Activated T-cell treated with anti-CD3 and anti-CD28 coated beads, Interleukin-2, amount 50 U/mL, for 72 hours (primary cell): ENCODE results near the gene PGPEP1. TPM values are rescaled to one million over a fixed set of nuclear protein-coding genes. Genes with fewer than 3 reads are reported as not detected.

Source experiments
- ATAC-seq, 2 donors: fragments of 150-1000 bp; cut with Tn5 transposase; replicated peaks in 1 of 2; 2 replicates each; pipeline ENCODE4 v1.10.0; 2021; ENCODE audit warnings: moderate library complexity in 2 of 2, mild to moderate bottlenecking in 1 of 2
- DNase-seq, 2 donors: peaks; one replicate each; pipeline ENCODE4 v3.0.0; 2021 to 2022; ENCODE audit warnings: mixed read lengths in 1 of 2
- H3K27ac Mint-ChIP-seq: one replicate; pipeline ENCODE4 v1.8.0; 2022; ENCODE audit warnings: mild to moderate bottlenecking, moderate library complexity, mixed read lengths
- H3K27me3 Mint-ChIP-seq: one replicate; pipeline ENCODE4 v1.8.0; 2022; ENCODE audit warnings: low read depth, mixed read lengths
- H3K36me3 Mint-ChIP-seq, 2 donors: one replicate each; pipeline ENCODE4 v1.8.0; 2022; ENCODE audit warnings: mixed read lengths in 2 of 2, mild to moderate bottlenecking in 1 of 2; ENCODE audit not compliant: insufficient read depth in 2 of 2
- H3K4me1 Mint-ChIP-seq: one replicate; pipeline ENCODE4 v1.8.0; 2022; ENCODE audit warnings: low read depth, mixed read lengths
- H3K4me3 Mint-ChIP-seq, 2 donors: one replicate each; pipeline ENCODE4 v1.8.0; 2022; ENCODE audit warnings: mild to moderate bottlenecking in 2 of 2, mixed read lengths in 2 of 2, moderate library complexity in 2 of 2
- H3K9me3 Mint-ChIP-seq, 2 donors: one replicate each; pipeline ENCODE4 v1.8.0; 2022; ENCODE audit warnings: mixed read lengths in 2 of 2
- total RNA-seq, 2 donors: library from RNA; stranded (reverse); gene quantifications; one replicate each; pipeline ENCODE4 v1.2.3, GENCODE V29; 2022

The PGPEP1 gene, protein sequence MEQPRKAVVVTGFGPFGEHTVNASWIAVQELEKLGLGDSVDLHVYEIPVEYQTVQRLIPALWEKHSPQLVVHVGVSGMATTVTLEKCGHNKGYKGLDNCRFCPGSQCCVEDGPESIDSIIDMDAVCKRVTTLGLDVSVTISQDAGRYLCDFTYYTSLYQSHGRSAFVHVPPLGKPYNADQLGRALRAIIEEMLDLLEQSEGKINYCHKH
- 10 to 100 TPM; 55.5 to 58.0 TPM for total RNA-seq

DNA sequence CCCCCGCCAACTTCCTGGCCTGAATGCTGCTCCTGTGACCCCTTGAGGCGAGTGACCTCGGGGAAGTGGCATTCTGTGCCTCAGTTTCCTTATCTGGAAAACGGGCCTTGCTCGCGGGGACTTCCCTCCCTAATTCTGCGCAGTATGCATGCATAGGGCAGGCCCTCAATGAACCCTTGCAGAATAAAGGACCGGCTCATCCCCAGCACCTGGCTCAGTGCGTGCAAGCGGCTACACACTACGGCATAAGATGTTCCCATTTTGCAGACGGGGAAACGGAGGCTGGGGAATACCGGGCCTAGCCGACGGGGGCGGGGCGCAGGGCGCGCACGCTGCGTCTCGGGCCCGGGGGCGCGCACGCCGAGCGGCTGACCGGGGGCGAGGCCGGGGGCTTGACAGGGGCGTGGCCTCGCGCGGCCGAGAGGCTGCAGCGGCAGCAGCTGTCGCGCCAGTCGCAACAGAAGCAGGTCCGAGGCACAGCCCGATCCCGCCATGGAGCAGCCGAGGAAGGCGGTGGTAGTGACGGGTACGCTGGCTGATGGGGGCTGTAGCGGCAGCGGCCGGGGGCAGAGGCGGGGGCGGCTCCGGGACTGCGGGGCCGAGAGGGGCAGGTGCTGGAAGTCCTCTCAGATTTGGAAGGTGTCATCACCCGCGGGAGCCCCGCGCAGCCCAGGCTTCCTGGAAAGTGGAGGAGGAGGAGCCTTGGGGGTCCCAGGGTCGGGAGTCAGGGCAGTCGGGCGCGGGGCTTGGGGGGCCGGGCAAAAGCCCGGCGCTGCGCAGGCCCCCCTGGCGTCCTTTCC, at the start of gene PGPEP1:
PGPEP1 (plus strand) TSS at position 409 of the 800 bp plus-strand sequence; CDS start at position 493, 84 bp downstream.
- Mint-ChIP-seq H3K27ac (peak within 1 kb of the TSS; percentile 57), H3K9me3 (no peaks in the 10 kb centered on the region), H3K4me1 (peaks cover 19% of the 10 kb centered on the region), H3K36me3 (peaks cover 2 to 7% of the 10 kb centered on the region in 2 donors), H3K27me3 (no peaks in the 10 kb centered on the region), H3K4me3 (peak within 1 kb of the TSS; percentile 87 to 95)
- ATAC-seq (peak; percentile 77 to 79), DNase-seq (peak; percentile 77 to 91)

DNA sequence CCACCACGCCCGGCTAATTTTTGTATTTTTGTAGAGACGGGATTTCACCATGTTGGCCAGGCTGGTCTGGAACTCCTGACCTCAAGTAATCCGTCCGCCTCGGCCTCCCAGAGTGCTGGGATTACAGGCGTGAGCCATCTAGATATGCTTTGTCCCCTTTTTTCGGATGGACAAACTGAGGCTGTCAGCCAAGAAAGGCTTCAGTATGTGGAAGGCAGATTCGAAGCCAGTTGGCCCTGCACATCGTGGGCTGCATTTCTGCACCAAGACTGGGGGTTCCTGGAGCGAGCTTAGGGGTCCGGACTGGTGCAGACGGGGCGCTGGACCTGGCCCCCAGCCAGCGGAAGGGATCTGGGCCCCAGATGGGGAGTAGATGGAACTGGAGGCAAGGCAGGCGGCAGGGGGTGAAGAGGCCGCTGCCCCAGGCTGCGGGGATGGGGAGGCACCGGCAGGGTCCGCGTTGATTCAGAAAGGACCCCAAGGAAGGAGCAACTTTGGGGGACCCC, 49.3 kb upstream of the PGPEP1 start:
- Mint-ChIP-seq H3K9me3 (peaks cover 2 to 3% of the 10 kb centered on the region in 2 donors), H3K27me3 (no peaks in the 10 kb centered on the region), H3K4me1 (peaks cover 75% of the 10 kb centered on the region), H3K4me3 (peak overlapping the region; percentile 65 to 88), H3K27ac (peak overlapping the region; percentile 61), H3K36me3 (peaks cover 8 to 10% of the 10 kb centered on the region in 2 donors)
- DNase-seq (no peak), ATAC-seq (no peak)

DNA sequence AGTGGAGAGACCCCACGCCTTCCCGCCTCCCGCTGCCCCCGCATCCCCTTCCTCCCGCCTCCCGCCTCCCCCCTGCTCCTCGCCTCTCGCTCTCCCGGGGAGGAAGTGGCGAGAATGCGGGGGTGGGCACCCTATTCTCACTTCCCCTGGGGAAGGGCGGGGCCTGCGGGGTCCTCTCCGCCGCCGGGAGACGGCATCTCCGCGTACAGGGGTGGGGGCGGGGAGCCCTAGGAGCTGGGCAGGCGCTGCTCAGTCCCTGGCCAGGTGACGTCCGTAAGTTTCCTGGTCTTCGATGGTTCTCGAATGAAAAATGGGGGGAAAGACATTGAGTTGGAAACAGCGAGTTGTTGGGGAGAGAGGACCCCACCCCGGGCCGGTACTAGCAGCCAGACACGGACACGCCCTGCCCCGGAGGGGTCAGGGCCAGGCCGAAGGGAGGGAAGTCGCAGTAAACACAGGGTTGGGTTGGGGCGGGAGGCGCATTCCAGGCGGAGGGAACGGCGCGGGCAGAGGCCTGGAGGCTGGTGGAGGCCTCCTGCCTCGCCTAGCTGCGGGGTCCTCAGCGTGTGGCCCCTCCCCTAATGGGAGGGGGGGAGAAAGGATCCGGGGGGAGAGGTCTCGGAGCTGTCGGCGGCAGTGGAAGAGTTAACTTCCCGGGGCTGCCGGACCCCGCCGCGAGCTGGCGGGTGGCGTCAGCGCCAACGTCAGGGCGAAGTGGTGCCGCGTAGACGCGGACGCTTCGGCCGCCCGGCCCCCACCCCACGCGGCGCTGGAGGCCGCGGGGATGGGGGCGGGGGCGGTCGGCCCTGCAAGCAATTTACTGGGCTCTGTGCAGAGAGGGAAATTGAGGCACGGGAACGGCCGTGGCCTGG, 48.6 kb upstream of the PGPEP1 start:
- H3K27ac Mint-ChIP-seq: peak overlapping the region; percentile 97
- peaks cover 74% of the 10 kb centered on the region for H3K4me1 Mint-ChIP-seq
- peaks cover 2 to 4% of the 10 kb centered on the region in 2 donors for H3K9me3 Mint-ChIP-seq
- ATAC-seq (peak; percentile 48 to 50), DNase-seq (peak; percentile 94 to 95)
- H3K4me3 Mint-ChIP-seq: peak overlapping the region; percentile 88 to 94
- H3K27me3 Mint-ChIP-seq: no peaks in the 10 kb centered on the region
- peaks cover 8 to 9% of the 10 kb centered on the region in 2 donors for H3K36me3 Mint-ChIP-seq

DNA sequence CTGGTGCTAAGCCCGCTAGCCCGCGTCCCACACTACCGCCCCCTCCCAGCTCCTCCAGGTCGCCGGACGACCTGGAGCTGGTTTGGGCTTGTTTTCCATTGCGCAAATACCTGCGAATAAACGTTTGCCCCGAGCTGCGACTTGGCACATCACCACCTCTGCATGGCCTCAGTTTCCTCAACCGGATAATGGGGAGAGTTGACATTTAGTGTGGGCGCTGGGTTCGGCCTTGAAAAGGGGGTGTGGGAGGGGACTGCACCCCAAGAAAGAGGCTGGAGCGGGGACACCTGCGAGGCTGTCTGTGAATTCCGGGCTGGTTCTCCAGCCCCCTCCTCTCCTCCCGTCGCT, 48.0 kb upstream of the PGPEP1 start:
- Mint-ChIP-seq H3K4me3 (peak overlapping the region; percentile 88 to 94), H3K27me3 (no peaks in the 10 kb centered on the region), H3K9me3 (peaks cover 2 to 4% of the 10 kb centered on the region in 2 donors), H3K36me3 (peaks cover 8 to 9% of the 10 kb centered on the region in 2 donors), H3K27ac (no peak overlapping the region), H3K4me1 (peaks cover 73% of the 10 kb centered on the region)
- no peak for DNase-seq
- ATAC-seq: no peak

DNA sequence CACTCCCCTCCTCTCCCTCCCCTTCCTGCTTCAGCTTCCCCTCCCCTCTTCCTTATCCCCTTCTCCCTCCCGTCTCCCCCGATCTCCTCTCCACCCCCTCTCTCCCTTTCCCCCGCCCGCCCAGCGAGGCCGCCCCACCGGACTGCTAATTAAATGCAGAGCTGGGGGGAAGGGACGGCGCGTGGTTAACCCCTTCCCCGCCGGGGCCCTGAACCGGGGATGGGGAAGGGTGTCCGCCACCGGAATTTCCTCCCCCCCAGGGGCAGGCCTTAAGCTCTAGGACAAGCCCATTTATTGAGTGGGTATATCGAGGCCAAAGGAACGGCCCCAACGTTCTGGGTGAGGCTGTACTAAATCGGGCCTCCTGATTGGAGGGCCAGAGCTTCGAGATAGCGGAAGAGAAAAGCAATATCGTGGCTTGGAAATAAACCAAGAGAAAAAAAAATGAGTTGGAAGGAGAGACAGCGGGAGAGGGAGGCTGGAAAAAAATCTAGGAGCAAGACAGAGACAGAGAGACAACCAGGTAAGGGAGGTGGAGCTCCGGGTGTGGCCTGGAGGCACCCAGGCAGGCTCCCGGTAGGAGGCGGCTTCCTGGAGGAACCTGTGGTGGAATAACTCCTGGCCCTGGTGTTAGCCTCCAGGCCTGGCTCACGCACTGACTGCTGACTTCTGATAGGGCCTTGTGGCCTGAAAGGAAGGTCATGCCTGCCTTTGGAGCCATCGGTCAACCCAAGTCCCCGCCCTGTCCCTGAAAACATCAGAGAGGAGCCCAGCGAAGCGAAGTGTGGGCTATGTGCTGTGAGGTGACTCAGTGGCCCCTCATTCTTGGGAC, 47.4 kb upstream of the PGPEP1 start:
- Mint-ChIP-seq H3K36me3 (peaks cover 8 to 9% of the 10 kb centered on the region in 2 donors), H3K27ac (peak overlapping the region; percentile 91), H3K4me3 (peak overlapping the region; percentile 88 to 94), H3K4me1 (peaks cover 79% of the 10 kb centered on the region), H3K27me3 (no peaks in the 10 kb centered on the region), H3K9me3 (peaks cover 2 to 4% of the 10 kb centered on the region in 2 donors)
- DNase-seq (peak; percentile 65 to 73), ATAC-seq (peak in 1 of 2 donors; percentile 16)

DNA sequence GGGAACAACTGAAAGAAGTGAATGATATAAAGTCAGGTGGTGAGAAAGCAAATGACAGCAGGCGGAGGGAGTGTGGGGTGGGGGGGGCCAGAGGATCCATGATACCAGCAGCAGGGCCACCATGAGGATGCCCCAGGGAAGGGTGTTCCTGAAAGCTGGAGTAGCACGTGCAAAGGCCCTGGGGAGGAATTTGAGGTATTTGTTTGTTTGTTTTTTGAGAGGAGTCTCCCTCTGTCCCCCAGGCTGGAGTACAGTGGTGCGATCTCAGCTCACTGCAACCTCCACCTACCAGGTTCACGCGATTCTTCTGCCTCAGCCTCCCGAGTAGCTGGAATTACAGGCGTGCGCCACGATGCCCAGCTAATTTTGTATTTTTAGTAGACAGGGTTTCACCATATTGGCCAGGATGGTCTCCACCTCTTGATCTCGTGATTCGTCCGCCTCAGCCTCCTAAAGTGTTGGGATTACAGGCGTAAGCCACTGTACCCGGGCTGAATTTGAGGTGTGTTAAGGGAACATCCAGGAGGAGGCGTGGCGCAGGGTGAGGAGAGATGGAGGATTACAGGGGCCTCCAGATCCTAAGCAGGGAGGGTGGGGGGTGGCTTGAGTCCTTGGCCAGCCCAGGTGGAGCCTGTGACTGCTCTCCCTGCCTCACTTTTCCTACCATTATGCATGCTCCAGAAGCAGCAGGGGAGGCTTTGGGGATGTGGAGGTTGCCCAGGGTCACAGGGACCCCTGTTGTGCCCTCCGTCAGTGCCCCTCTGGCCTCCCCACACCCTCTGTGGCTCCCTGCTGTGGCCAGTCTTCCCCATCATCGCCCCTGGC, 46.5 kb upstream of the PGPEP1 start:
- Mint-ChIP-seq H3K9me3 (peaks cover 2 to 4% of the 10 kb centered on the region in 2 donors), H3K4me1 (peaks cover 79% of the 10 kb centered on the region), H3K36me3 (peaks cover 9 to 11% of the 10 kb centered on the region in 2 donors), H3K27ac (peak overlapping the region; percentile 91), H3K4me3 (peak overlapping the region; percentile 88 to 94), H3K27me3 (no peaks in the 10 kb centered on the region)
- DNase-seq: no peak
- no peak for ATAC-seq

DNA sequence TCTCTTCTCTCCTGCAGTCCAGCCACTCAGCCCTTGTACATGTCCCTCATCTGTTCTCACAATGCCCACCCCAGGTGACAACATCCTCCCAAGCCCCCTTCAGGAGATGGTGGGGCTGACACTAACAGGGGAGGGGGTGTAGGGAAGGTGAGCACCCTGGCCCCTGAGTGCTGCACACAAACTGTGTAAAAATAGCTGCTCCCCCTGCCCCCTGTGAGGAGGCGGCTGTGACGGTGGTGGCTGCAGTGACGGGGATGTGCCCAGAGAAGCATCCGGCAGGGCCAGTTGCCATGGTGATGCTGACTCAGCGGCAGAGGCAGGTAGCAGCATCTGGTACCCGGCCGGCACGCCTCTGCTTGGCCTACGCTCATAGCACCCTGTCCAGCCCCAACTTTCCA, 45.9 kb upstream of the PGPEP1 start:
- H3K4me1 Mint-ChIP-seq: peaks cover 81% of the 10 kb centered on the region
- H3K27me3 Mint-ChIP-seq: no peaks in the 10 kb centered on the region
- ATAC-seq: peak; percentile 50 to 55
- H3K4me3 Mint-ChIP-seq: peak overlapping the region; percentile 88 to 94
- peaks cover 9 to 11% of the 10 kb centered on the region in 2 donors for H3K36me3 Mint-ChIP-seq
- peak overlapping the region; percentile 59 for H3K27ac Mint-ChIP-seq
- H3K9me3 Mint-ChIP-seq: peaks cover 2 to 4% of the 10 kb centered on the region in 2 donors
- DNase-seq: peak; percentile 94 to 97

DNA sequence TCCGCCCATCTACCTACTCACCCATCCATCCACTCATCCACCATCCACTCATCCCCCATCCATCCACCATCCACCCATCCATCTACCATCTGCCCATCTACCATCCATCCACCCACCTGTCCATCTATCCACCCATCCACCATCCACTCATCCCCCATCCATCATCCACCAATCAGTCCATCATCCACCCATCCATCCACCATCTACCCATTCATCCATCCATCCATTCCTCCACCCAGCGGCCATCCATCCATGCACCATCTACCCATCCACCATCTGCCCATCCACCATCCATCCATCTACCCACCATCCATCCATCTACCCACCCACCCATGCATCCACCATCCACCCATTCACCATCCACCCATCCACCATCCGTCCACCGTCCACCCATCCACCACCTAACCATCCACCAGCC, 45.4 kb upstream of the PGPEP1 start:
- peaks cover 9 to 11% of the 10 kb centered on the region in 2 donors for H3K36me3 Mint-ChIP-seq
- ATAC-seq: no peak
- H3K27me3 Mint-ChIP-seq: no peaks in the 10 kb centered on the region
- no peak for DNase-seq
- peaks cover 2 to 4% of the 10 kb centered on the region in 2 donors for H3K9me3 Mint-ChIP-seq
- H3K4me3 Mint-ChIP-seq: peak overlapping the region; percentile 88 to 94
- peaks cover 75% of the 10 kb centered on the region for H3K4me1 Mint-ChIP-seq
- no peak overlapping the region for H3K27ac Mint-ChIP-seq

DNA sequence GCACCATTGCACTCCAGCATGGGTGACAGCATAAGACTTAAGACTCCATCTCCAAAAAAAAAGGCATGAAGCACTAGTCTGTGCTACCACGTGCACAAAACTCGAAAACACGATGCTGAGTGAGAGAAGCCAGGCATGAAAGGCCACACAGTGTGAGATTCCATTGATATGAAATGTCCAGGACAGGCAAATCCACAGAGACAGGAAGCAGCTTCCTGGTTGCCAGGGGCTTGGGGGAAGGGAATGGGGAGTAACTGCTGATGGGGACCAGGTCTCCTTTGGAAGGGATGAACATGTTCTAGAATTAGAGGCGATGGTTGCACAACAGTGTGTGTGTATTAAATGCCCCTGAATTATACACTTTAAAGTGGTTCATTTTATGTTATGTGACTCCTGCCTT, 43.1 kb upstream of the PGPEP1 start:
- Mint-ChIP-seq H3K4me1 (peaks cover 58% of the 10 kb centered on the region), H3K27me3 (no peaks in the 10 kb centered on the region), H3K27ac (no peak overlapping the region), H3K36me3 (peaks cover 5 to 9% of the 10 kb centered on the region in 2 donors), H3K9me3 (peaks cover 0 to 2% of the 10 kb centered on the region in 2 donors), H3K4me3 (no peak overlapping the region)
- ATAC-seq (no peak), DNase-seq (no peak)

DNA sequence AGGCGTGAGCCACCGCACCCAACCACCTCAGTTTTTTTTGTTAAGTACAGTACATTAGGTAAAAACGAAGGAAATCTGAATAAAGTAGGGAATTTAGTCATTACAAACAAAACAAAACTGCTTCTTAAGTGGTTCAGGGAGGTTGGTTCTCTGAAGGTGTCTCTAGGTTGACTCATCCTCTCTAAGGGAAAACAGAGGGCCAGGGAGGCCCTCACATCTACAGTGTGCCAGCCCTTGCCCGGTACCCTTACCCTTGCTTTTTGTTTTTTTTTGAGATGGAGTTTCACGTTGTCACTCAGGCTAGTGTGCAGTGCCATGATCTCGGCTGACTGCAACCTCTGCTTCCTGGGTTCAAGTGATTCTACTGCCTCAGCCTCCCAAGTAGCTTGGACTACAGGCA, 41.8 kb upstream of the PGPEP1 start:
- Mint-ChIP-seq H3K4me3 (peak overlapping the region; percentile 61 to 65), H3K36me3 (peaks cover 5 to 10% of the 10 kb centered on the region in 2 donors), H3K27me3 (no peaks in the 10 kb centered on the region)

DNA sequence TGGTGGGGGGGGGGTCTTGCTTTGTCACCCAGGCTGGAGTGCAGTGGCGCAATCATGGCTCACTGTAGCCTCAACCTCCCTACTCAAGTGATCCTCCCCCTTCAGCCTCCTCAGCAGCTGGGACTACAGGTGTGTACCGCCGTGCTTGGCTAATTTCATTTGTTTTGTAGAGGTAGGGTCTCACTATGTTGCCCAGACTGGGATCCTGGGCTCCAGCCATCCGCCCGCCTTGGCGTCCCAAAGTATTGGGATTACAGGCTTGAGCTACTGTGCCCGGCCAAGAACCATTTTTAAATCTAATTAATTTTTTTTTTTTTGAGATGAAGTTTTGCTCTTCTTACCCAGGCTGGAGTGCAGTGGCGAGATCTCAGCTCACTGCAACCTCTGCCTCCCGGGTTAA, 40.7 kb upstream of the PGPEP1 start:
- Mint-ChIP-seq H3K27me3 (no peaks in the 10 kb centered on the region), H3K9me3 (peaks cover 0 to 2% of the 10 kb centered on the region in 2 donors), H3K4me1 (peaks cover 53% of the 10 kb centered on the region), H3K4me3 (no peak overlapping the region), H3K27ac (no peak overlapping the region), H3K36me3 (peaks cover 6 to 16% of the 10 kb centered on the region in 2 donors)
- no peak for ATAC-seq
- DNase-seq: no peak

More for the DNA sequence above, 41.8 kb upstream of the PGPEP1 start:
- Mint-ChIP-seq H3K27ac (peak overlapping the region; percentile 64), H3K9me3 (peaks cover 0 to 2% of the 10 kb centered on the region in 2 donors), H3K4me1 (peaks cover 56% of the 10 kb centered on the region)
- ATAC-seq (peak; percentile 63 to 76), DNase-seq (peak; percentile 42 to 56)
